Body of pancreas (tissue), 4 donors: Measurements from ENCODE around the gene FUBP3. TPM values are rescaled to one million over a fixed set of nuclear protein-coding genes. Genes with fewer than 3 reads are reported as not detected.
A peak's percentile ranks its signal among the peaks of the same experiment; 100 is the strongest.

ENCODE experiments used
- ATAC-seq: fragments of 150-250 bp; one replicate; pipeline ENCODE4 v1.9.1; 2016
- DNase-seq, 4 donors: peaks; one replicate each; pipeline ENCODE4 v3.0.0-alpha.2; 2019
- H3K27ac ChIP-seq, 4 donors: fragments of 200-600 bp; sonication (generic); 1 replicate in 3 of 4; 2 replicates in 1 of 4; pipeline versions ENCODE4 v1.5.1 to v1.6.1; 2016 to 2019; ENCODE audit warnings: mild to moderate bottlenecking in 1 of 4, mixed read lengths in 1 of 4, moderate library complexity in 1 of 4
- H3K27me3 ChIP-seq, 2 donors: fragments of 200-600 bp; sonication (generic); one replicate each; pipeline ENCODE4 v1.6.0; 2016; ENCODE audit warnings: mild to moderate bottlenecking in 1 of 2
- H3K36me3 ChIP-seq, 2 donors: fragments of 200-600 bp; sonication (generic); replicated peaks in 1 of 2; 2 replicates each; pipeline ENCODE4 v1.5.1; 2016; ENCODE audit warnings: low read depth in 2 of 2; ENCODE audit not compliant: insufficient read depth in 1 of 2
- H3K4me1 ChIP-seq: fragments of 200-600 bp; sonication (generic); one replicate; pipeline ENCODE4 v1.6.0; 2016
- H3K4me3 ChIP-seq, 2 donors: fragments of 200-600 bp; sonication (generic); 1 replicate in 1 of 2; 2 replicates in 1 of 2; pipeline ENCODE4 v1.5.1; 2016 to 2019
- H3K9me3 ChIP-seq, 3 donors: fragments of 200-600 bp; sonication (generic); 1 replicate in 2 of 3; 2 replicates in 1 of 3; pipeline ENCODE4 v1.5.1; 2016
- POLR2A ChIP-seq, 3 donors: fragments of 450-650 bp; IDR thresholded peaks; one replicate each; pipeline ENCODE4 v1.6.1; 2016; ENCODE audit warnings: antibody characterized with exemption in 3 of 3, mild to moderate bottlenecking in 2 of 3
- WGBS, 2 donors: methylation state at CpG; one replicate each; pipeline ENCODE4 v1.1.5; 2017; 5-methylcytosine and 5-hydroxymethylcytosine counted together
- intact Hi-C: fragments of 100-400 bp; cut with DNase I; formaldehyde crosslinking; loops from one replicate; pipeline ENCODE4 v1.15.1; 2023
- total RNA-seq, 2 donors: library from RNA; depleted of rRNA; stranded (reverse); fragments of >200 nt; gene quantifications; one replicate each; pipeline ENCODE4 v1.1.0, GENCODE V29; 2016
- TF ChIP-seq, protein P1 (sequence below), 7 experiments: fragments of 450-650 bp in 4 of 7; fragments of 200-600 bp in 3 of 7; sonication (generic) in 3 of 7; IDR thresholded peaks; one replicate each; pipeline ENCODE4 v1.5.1; 2016 to 2019; ENCODE audit warnings: antibody characterized with exemption in 7 of 7

Gene FUBP3
- total RNA-seq, 2 donors from 2014 or later, result 16.6 to 30.3 TPM

- H3K27me3 ChIP-seq, result no peaks in the 10 kb centered on the region
- H3K4me1 ChIP-seq, result peaks cover 6% of the 10 kb centered on the region
- no peaks in the 10 kb centered on the region for H3K36me3 ChIP-seq
- intact Hi-C loops, result no loop called here
- no peak for DNase-seq
- WGBS, 2 donors, result 6 to 11% methylated on average over 20 to 28 of the region's 28 CpGs
- no peak overlapping the region for H3K4me3 ChIP-seq
- H3K27ac ChIP-seq, result no peak overlapping the region
- TF ChIP-seq, protein P1, sequence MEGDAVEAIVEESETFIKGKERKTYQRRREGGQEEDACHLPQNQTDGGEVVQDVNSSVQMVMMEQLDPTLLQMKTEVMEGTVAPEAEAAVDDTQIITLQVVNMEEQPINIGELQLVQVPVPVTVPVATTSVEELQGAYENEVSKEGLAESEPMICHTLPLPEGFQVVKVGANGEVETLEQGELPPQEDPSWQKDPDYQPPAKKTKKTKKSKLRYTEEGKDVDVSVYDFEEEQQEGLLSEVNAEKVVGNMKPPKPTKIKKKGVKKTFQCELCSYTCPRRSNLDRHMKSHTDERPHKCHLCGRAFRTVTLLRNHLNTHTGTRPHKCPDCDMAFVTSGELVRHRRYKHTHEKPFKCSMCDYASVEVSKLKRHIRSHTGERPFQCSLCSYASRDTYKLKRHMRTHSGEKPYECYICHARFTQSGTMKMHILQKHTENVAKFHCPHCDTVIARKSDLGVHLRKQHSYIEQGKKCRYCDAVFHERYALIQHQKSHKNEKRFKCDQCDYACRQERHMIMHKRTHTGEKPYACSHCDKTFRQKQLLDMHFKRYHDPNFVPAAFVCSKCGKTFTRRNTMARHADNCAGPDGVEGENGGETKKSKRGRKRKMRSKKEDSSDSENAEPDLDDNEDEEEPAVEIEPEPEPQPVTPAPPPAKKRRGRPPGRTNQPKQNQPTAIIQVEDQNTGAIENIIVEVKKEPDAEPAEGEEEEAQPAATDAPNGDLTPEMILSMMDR (IDR thresholded peaks at IDR 0.05), result no peak
- TF ChIP-seq POLR2A (IDR thresholded peaks at IDR 0.05), result no peak
- no peaks in the 10 kb centered on the region for H3K9me3 ChIP-seq
- peak; percentile 18 for ATAC-seq
Measured at GRCh38 chr9:130535818-130536521, 43.4 kb upstream of the FUBP3 start.

DNA sequence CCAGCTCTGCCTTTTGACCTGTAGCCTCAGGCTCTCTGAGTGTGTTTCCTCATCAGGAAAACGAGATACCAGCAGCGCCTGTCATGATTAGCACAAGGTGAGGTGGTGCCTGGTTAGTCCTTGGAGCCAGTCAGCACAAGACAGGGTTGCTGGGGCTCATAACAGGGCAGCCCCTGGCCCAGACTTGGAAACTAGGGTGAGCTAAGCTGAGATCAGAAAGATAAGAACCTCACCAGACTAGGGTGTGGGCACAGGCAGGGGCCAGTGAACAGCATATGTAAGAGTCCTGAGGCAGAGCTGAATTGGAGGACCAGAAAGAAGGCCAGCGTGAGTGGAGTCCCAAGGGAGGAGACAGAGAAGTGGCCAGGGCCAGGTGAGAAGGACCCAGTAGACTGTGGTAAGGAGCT is 42.7 kb upstream of the FUBP3 start:
- intact Hi-C loops, result no loop called here
- H3K27me3 ChIP-seq, result no peaks in the 10 kb centered on the region

GRCh38 chr9:130537346-130538050 is 41.9 kb upstream of the FUBP3 start:
- no peak for TF ChIP-seq POLR2A (IDR thresholded peaks at IDR 0.05)
- TF ChIP-seq, protein P1 (IDR thresholded peaks at IDR 0.05), result no peak
- intact Hi-C loops, result no loop called here
- H3K4me1 ChIP-seq, result peaks cover 6% of the 10 kb centered on the region
- H3K4me3 ChIP-seq, result no peak overlapping the region
- H3K9me3 ChIP-seq, result no peaks in the 10 kb centered on the region
- H3K27me3 ChIP-seq, result no peaks in the 10 kb centered on the region
- no peak overlapping the region for H3K27ac ChIP-seq
- DNase-seq, result no peak
- WGBS, 2 donors, result 14 to 26% methylated on average over 5 to 25 of the region's 25 CpGs
- H3K36me3 ChIP-seq, result no peaks in the 10 kb centered on the region
- no peak for ATAC-seq

More for the DNA sequence above, 42.7 kb upstream of the FUBP3 start:
- peaks cover 6% of the 10 kb centered on the region for H3K4me1 ChIP-seq
- no peaks in the 10 kb centered on the region for H3K9me3 ChIP-seq
- no peak for ATAC-seq
- H3K27ac ChIP-seq, result no peak overlapping the region
- no peaks in the 10 kb centered on the region for H3K36me3 ChIP-seq
- 33 to 58% methylated on average over 3 of the region's 3 CpGs for WGBS, 2 donors
- DNase-seq, result no peak
- TF ChIP-seq, protein P1 (IDR thresholded peaks at IDR 0.05), result no peak
- TF ChIP-seq POLR2A (IDR thresholded peaks at IDR 0.05), result no peak
- H3K4me3 ChIP-seq, result no peak overlapping the region

DNA sequence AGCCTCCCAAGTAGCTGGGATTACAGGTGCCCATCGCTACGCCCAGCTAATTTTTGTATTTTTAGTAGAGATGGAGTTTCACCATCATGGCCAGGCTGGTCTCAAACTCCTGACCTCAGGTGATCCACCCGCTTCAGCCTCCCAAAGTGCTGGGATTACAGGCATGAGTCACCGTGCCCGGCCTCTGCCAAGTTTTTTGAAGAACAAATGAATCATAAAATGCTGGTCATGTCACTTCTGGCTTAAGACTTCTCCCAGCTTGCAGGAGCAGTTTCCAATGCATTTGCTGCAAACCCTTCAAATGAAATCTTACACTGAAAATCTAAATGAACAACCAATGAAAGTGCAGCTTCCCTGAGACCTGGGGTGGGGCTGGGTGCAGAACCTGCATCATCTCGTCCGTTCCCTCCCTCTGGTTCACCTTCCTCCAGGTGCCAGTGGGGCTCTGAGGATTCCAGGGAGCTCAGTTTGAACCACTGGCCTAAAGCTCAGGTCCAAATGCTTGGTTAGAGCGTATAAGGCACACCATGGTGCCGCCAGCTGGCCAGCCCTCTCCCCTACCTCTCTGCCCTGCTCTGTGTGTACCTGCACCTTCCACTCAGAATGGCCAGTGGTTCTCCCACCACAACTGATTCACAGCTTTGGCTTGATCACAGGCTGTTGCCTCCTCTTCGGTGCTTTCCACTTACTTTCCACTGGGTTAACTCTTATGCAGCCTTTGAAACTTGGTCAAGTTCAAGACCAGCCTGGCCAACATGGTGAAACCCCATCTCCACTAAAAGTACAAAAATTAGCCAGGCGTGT is 39.8 kb upstream of the FUBP3 start:
- no peak for DNase-seq
- ATAC-seq, result no peak
- no peaks in the 10 kb centered on the region for H3K27me3 ChIP-seq
- no peaks in the 10 kb centered on the region for H3K36me3 ChIP-seq
- intact Hi-C loops, result no loop called here
- H3K27ac ChIP-seq, result no peak overlapping the region
- 48 to 52% methylated on average over 10 to 11 of the region's 11 CpGs for WGBS, 2 donors
- no peaks in the 10 kb centered on the region for H3K9me3 ChIP-seq
- H3K4me3 ChIP-seq, result no peak overlapping the region
- TF ChIP-seq POLR2A (IDR thresholded peaks at IDR 0.05), result no peak
- peaks cover 6% of the 10 kb centered on the region for H3K4me1 ChIP-seq

- H3K27me3 ChIP-seq, result no peaks in the 10 kb centered on the region
- ATAC-seq, result no peak
- intact Hi-C loops, result no loop called here
Measured at GRCh38 chr9:130541533-130541932, 37.8 kb upstream of the FUBP3 start.

More at GRCh38 chr9:130541533-130541932, 37.8 kb upstream of the FUBP3 start:
- Histone ChIP-seq H3K27ac (no peak overlapping the region), H3K36me3 (no peaks in the 10 kb centered on the region), H3K9me3 (no peaks in the 10 kb centered on the region), H3K4me3 (no peak overlapping the region), H3K4me1 (no peaks in the 10 kb centered on the region)
- TF ChIP-seq, protein P1 (IDR thresholded peaks at IDR 0.05), result no peak
- TF ChIP-seq POLR2A (IDR thresholded peaks at IDR 0.05), result no peak
- 47 to 66% methylated on average over 2 of the region's 2 CpGs for WGBS, 2 donors
- no peak for DNase-seq
